Naive B cell (primary cell): ENCODE data around the gene RPLP2. TPM values are rescaled to one million over a fixed set of nuclear protein-coding genes. Genes with fewer than 3 reads are reported as not detected.
A peak's percentile ranks its signal among the peaks of the same experiment; 100 is the strongest.

Experiments
- ATAC-seq, 2 donors: fragments of 150-1000 bp; cut with Tn5 transposase; 2 replicates each; pipeline ENCODE4 v1.10.0; 2021; ENCODE audit warnings: low read depth in 2 of 2, mild to moderate bottlenecking in 2 of 2, moderate library complexity in 2 of 2
- DNase-seq: peaks from one replicate; pipeline ENCODE4 v3.0.0; 2022
- H3K27ac Mint-ChIP-seq, 6 donors: one replicate each; pipeline ENCODE4 v1.8.0; 2020 to 2022; ENCODE audit warnings: mild to moderate bottlenecking in 6 of 6, mixed read lengths in 6 of 6, moderate library complexity in 5 of 6, inconsistent platforms in 2 of 6
- H3K27me3 Mint-ChIP-seq, 3 donors: one replicate each; pipeline ENCODE4 v1.8.0; 2021 to 2022; ENCODE audit warnings: mixed read lengths in 3 of 3, mild to moderate bottlenecking in 1 of 3
- H3K36me3 Mint-ChIP-seq, 2 donors: one replicate each; pipeline ENCODE4 v1.8.0; 2020 to 2022; ENCODE audit warnings: mixed read lengths in 2 of 2, inconsistent platforms in 1 of 2, mild to moderate bottlenecking in 1 of 2
- H3K4me1 Mint-ChIP-seq, 3 donors: one replicate each; pipeline ENCODE4 v1.8.0; 2020 to 2022; ENCODE audit warnings: mixed read lengths in 3 of 3, inconsistent platforms in 1 of 3, mild to moderate bottlenecking in 1 of 3, moderate library complexity in 1 of 3
- H3K4me3 Mint-ChIP-seq, 8 donors: one replicate each; pipeline ENCODE4 v1.8.0; 2020 to 2022; ENCODE audit warnings: mild to moderate bottlenecking in 8 of 8, mixed read lengths in 8 of 8, moderate library complexity in 8 of 8, inconsistent platforms in 2 of 8
- H3K9me3 Mint-ChIP-seq, 7 donors: one replicate each; pipeline ENCODE4 v1.8.0; 2020 to 2022; ENCODE audit warnings: mixed read lengths in 7 of 7, mild to moderate bottlenecking in 5 of 7, inconsistent platforms in 2 of 7, moderate library complexity in 1 of 7
- polyA plus RNA-seq, 6 donors: library from polyadenylated mRNA; unstranded; fragments of 300-500 nt; fragmentation: Illumina TruSeq; gene quantifications; one replicate each; pipeline ENCODE4 v1.2.3, GENCODE V29; 2021; ENCODE audit warnings: low read depth in 6 of 6

RPLP2 gene
- polyA plus RNA-seq, 6 donors from 2014 or later: 1,447 to 3,573 (median 3,150) TPM

DNA sequence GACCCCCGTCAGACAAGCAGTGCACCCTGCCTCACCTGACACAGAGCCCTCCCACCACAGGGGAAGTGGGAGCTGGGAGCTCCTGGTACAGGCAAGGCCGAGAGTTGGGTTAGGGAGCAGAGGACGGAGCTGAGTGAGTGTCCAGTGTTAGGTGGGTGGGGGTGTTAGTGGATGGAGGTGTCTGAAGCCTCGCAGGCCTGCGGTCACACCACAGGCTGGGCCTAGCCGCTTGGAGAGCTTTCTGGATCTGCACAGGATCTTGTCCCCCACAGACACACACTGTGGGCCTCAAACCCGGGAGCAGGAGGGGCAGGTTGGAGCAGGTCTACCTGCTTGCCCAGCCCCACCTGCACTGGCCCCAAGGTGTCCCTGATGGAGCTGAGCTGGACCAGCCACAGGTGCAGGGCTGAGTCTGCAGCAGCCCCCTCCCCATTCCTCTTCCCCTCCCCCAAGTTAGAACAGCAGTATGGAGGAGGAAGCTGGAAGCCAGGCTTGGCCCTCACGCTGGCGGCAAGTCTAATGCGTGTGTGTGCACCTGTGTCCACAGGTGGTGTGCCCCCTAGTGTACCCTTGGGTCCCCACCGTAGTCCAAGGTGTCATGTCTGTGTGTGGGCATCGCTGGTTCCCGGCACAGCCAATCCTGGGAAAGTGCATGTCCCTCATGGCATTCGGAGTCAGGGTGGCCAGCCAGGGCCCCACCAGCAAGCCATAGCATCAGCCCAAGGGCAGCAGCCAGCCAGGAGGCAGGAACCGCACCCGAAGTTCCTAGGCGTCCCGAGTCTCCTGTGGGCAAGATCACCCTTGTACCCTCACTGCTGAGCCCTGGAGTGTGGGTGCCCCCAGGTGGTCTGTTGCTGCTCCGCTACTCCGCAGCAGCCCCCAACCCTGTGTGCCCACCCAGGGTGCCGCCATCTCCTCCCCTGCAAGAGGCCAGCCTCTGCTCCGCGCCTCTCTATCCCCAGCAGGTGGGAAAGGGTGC, 30.5 kb upstream of the RPLP2 start:
- peak overlapping the region in 1 of 6 donors; percentile 87 for H3K27ac Mint-ChIP-seq
- H3K4me3 Mint-ChIP-seq: peak overlapping the region; percentile 16 to 94 (median 70)
- no peaks in the 10 kb centered on the region for H3K9me3 Mint-ChIP-seq
- no peaks in the 10 kb centered on the region for H3K27me3 Mint-ChIP-seq
- ATAC-seq (no peak), DNase-seq (no peak)
- H3K36me3 Mint-ChIP-seq: no peaks in the 10 kb centered on the region
- peaks cover 8 to 35% (median 32%) of the 10 kb centered on the region in 3 donors for H3K4me1 Mint-ChIP-seq

DNA sequence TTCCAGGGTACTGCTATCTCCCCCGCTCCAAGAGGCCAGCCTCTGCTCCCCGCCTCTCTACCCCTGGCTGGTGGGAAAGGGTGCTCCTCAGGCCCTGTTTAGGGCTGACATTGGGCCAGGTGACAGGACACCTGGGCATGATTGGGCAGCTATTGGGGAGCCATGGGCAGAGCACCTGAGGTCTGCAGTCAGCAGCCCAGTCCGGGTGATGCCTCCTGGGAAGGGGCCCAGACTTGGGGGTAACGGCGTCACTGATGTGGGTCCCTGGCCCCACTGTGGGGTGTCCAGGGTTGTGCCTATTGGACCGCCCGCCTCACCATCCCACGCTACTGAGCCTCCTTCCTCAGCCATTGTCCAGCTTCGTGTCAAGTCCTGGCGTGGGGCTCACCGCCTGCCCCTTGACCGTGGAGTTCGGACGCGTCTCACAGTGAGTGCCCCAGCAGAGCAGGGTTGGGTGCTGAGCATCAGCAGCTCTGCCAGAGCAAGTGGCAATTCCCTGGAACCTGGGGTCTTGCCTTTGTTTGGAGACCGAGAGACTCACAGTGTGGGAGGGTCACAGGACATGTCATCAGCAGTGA, 29.7 kb upstream of the RPLP2 start:
- H3K27ac Mint-ChIP-seq: no peak overlapping the region

DNA sequence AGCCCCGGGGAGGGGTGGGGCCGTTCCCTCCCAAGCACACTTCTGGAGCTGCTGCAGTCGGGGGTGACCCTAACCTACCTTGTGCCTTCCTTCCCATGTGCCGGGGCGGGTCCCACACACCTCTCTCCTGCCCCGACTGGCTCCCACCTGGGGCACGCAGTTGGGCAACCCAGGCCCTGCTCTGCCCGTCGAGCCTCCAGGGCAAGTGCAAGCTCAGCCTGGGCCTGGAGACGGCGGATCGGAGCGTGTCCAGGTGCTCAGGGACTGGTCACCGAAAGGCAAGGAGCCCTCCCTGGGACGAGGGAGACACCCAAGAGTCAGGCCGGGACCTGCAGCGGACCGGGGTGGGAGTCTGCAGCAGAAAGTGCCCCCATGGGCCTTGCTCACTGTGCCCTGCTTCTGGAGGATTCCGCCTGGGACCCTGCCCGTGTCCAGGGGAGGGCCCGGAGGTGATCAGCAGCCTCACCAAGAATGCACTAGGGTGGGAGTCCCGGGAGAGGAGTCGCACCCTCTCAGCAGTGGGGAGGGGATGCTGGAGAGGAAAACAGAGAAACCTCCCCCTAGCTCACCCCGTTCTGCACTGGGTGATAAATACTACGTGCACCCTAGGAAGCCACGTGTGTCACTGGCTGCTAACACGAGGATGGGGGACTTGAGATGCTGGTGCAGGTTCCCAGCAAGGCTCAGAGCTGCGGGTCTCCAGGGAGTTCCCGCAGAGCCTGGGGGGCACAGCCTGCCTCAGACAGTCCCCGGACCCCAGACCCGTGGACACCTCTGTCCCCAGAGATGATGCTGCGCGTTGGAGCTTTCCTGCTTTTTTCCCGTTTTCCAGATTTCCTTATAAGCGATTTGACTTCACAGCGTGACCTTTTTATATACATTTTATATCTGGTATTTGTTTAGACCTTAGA, 27.2 kb upstream of the RPLP2 start:
- H3K36me3 Mint-ChIP-seq: no peaks in the 10 kb centered on the region
- H3K9me3 Mint-ChIP-seq: no peaks in the 10 kb centered on the region
- H3K4me3 Mint-ChIP-seq: no peak overlapping the region
- ATAC-seq (no peak), DNase-seq (no peak)
- H3K4me1 Mint-ChIP-seq: peaks cover 4 to 18% (median 16%) of the 10 kb centered on the region in 3 donors
- H3K27ac Mint-ChIP-seq: no peak overlapping the region
- no peaks in the 10 kb centered on the region for H3K27me3 Mint-ChIP-seq

More for the DNA sequence above, 29.7 kb upstream of the RPLP2 start:
- no peaks in the 10 kb centered on the region for H3K27me3 Mint-ChIP-seq
- H3K4me1 Mint-ChIP-seq: peaks cover 8 to 28% (median 27%) of the 10 kb centered on the region in 3 donors
- H3K9me3 Mint-ChIP-seq: no peaks in the 10 kb centered on the region
- ATAC-seq (no peak), DNase-seq (no peak)
- H3K4me3 Mint-ChIP-seq: peak overlapping the region in 4 of 8 donors; percentile 50 to 76 (median 62)
- no peaks in the 10 kb centered on the region for H3K36me3 Mint-ChIP-seq

DNA sequence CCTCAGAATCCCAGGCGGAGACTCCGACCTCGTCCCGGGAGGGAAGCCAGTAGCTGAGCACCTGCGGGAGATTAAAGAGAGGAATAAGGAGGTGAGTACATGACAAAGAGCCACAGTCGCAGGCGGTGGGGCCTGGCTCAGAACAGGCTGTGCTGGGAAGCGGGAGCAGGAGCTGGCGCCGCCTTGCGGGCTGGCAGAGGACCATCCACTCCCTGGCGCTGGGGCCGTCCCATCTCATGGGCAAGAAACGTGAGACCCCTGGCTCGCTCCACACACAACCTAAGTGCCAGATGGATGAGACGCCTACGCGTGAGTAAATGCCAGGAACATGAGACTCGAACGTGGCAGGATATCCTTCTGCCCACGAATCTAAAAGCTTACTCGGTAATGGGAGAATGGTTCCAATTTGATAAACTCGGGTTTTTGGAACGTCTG, 26.2 kb upstream of the RPLP2 start:
- H3K4me1 Mint-ChIP-seq: peaks cover 4 to 26% (median 18%) of the 10 kb centered on the region in 3 donors
- no peaks in the 10 kb centered on the region for H3K9me3 Mint-ChIP-seq
- ATAC-seq (peak in 1 of 2 donors; percentile 81), DNase-seq (no peak)
- no peaks in the 10 kb centered on the region for H3K27me3 Mint-ChIP-seq
- peak overlapping the region in 2 of 8 donors; percentile 32 to 40 for H3K4me3 Mint-ChIP-seq
- H3K36me3 Mint-ChIP-seq: no peaks in the 10 kb centered on the region
- H3K27ac Mint-ChIP-seq: peak overlapping the region in 1 of 6 donors; percentile 53

DNA sequence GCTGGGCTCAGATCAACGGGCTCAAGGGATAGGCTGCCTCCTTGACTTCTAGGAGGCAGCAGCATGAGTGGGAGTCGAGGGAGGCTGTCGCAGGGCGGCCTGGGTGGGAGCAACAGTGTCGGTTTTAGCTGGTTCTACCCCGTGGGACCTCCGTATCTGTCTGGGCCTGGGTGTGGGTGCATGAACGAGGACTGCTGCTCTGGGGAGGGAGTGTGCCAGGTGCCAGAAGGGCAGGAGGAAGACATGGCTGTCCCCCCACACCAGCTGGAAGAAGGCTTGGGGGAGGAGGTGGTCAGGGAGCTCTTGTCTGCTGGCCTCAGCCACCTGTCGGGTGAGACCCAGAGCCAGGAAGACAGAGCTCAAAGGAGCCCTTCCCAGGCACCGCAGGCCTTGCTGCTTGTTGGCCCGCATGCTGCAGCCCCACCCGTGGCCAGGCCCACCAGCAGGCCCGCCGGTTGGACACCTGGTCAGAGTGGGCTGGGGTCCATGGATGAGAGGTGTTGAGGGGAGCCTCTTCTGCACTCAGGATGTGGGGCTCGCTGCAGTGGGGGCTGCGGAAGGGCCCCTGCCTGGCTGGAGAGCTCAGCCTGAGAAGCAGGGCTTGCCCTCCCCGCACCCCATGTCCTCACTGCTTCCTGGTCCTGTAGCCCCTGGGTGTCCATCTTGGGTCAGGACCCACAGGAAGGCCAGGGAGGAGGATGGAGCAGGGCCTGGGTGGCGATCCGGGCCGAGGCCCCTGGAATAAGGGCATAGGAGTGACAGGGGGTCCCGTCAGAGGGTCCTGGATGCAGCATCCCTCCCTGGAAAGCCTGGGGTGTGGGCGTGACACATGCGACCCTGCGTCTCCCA, 23.3 kb upstream of the RPLP2 start:
- Mint-ChIP-seq H3K27me3 (no peaks in the 10 kb centered on the region), H3K4me3 (peak overlapping the region in 1 of 8 donors; percentile 70), H3K9me3 (no peaks in the 10 kb centered on the region), H3K36me3 (no peaks in the 10 kb centered on the region), H3K27ac (no peak overlapping the region), H3K4me1 (peaks cover 0 to 17% (median 11%) of the 10 kb centered on the region in 3 donors)
- DNase-seq (no peak), ATAC-seq (no peak)

DNA sequence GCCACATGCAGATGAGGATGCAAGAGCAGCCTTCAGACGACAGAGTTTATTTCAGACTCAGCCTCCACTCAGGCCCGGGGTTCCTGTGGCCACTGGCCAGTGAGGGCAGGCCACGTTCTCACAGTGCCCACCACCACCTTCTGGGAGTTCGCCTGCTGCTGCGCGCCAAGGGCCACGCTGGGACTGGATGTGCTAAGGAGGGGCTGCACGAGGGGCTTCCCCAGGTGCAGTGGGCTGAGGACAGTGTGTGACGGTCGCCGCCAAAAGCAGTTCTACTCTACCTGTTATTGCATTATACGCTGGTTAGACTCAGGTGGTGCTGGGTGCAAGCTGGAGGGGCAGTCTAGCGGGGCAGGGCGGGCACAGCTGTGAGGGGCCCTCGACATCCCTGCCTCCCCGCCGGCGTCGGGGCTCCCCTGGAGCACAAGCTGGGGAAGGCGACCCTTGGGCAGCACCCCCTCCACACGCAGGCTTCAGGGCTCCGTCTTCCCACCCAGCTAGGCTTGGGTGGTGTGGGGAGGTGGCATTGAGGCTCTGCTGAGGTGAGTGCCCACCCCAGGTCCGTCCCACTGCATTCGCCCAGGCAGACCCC, 22.6 kb upstream of the RPLP2 start:
- no peaks in the 10 kb centered on the region for H3K27me3 Mint-ChIP-seq
- no peak overlapping the region for H3K27ac Mint-ChIP-seq
- H3K9me3 Mint-ChIP-seq: no peaks in the 10 kb centered on the region
- H3K36me3 Mint-ChIP-seq: no peaks in the 10 kb centered on the region
- peaks cover 0 to 17% (median 11%) of the 10 kb centered on the region in 3 donors for H3K4me1 Mint-ChIP-seq
- DNase-seq (no peak), ATAC-seq (no peak)
- no peak overlapping the region for H3K4me3 Mint-ChIP-seq

DNA sequence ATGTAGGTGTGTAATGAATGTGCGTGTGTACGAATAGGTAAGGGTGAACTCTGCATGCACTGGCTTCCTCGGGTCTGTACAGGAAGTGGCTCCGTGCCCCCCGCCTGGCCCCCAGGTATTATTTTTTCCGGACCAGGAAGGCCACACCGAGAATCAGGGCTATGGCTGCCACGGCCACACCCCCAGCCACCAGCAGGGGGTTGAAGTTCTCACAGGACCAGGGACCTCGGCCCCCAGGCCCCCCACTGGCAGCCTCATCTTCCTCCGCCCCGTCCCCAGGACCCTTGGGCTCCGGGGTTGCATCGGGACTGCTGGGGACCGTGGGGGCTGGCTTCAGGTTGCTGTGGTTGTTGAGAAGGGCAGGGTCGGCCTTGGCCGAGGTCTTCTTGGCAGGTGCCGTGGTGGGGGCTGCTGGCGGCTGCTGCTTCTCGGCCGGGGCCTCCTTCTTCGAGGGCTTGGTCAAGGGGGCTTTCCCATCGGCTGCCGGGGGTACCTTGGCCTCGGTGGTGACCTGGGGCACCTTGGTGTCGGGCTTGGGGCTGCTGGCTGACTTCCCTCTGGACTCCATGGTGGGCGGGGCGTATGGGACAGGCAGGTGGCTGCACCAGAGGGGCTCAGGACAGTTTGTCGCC, 21.6 kb upstream of the RPLP2 start:
- Mint-ChIP-seq H3K36me3 (no peaks in the 10 kb centered on the region), H3K4me1 (peaks cover 0 to 17% (median 9%) of the 10 kb centered on the region in 3 donors), H3K27me3 (no peaks in the 10 kb centered on the region), H3K9me3 (no peaks in the 10 kb centered on the region), H3K27ac (no peak overlapping the region), H3K4me3 (no peak overlapping the region)
- ATAC-seq (no peak), DNase-seq (no peak)

DNA sequence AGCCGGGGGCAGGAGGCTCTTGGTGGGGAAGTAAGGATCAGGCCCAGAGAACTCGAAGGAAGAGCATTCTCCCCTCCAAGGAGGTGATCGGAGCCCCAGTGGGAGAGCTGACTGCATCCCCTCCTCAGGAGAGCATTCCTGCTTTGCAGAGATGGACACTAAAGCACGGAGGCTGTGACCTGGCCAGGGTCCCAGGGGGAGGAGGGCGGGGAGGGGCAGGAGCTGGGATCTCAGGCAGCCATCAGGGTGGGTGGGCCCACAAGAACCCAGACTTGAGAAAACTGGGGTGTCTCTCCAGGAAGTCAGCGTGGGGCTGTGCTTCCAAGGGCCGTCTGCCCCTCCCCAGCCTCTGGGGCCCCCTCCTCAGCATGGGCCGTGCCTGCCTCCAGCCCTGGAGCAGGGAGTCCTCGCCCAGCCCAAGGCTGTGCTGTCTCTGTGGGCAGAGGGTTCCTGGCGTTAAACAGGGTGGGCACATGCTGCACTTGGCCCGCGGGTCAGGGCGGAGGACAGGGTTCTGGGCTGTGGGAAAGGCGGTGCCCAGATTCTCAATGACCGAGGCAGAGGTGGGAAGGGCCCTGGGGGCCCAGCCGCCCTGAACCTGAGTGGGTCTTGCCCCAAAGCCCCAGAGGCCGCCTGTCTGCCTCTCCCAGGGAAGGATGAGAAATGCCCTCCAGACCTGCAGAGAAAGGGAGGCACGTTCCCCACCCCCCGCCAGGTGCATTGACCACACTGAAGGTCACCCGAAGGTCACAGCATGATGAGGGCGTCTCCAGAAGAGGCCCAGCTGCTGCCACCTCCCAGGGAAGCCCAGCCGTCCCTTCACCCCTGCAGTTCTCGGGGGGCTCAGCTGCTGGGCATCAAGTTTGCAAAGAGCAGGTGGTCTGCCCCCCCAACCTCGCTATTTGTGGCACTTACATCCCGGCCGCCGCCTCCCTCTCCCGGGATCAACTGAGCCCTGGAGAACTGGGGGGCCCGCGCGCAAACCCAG, 20.5 kb upstream of the RPLP2 start:
- DNase-seq (no peak), ATAC-seq (no peak)
- Mint-ChIP-seq H3K27me3 (no peaks in the 10 kb centered on the region), H3K4me1 (peaks cover 0 to 13% (median 3%) of the 10 kb centered on the region in 3 donors), H3K9me3 (no peaks in the 10 kb centered on the region), H3K4me3 (peak overlapping the region in 1 of 8 donors; percentile 29), H3K36me3 (no peaks in the 10 kb centered on the region), H3K27ac (peak overlapping the region in 1 of 6 donors; percentile 18)

DNA sequence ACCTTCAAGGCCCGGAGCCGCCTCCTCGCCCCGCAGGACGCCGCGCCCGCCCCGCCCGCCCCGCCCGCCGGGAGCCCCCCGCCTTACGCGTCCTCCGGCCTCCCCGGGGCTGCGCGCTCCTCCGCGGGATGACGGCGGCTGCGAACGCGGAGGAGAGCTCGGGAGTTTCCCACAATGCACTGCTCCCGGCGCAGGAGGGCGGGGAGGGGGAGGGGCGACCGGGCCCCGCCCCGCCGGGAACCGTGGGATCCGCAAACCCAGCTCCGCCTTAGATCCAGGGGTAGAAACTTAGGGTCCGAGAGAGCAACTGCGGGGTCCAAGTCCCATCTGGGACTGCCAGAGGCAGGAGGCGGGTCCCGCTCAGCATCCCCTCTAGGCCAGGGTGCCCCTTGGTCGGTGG, 19.8 kb upstream of the RPLP2 start, which contains the start of gene CEND1:
Gene CEND1 (minus strand): TSS at position 148 of the 400 bp plus-strand sequence. CDS start 1,514 bp downstream, outside the sequence.
- ATAC-seq: peak in 1 of 2 donors; percentile 25
- H3K4me3 Mint-ChIP-seq: peak within 1 kb of the TSS in 1 of 8 donors; percentile 29
- H3K36me3 Mint-ChIP-seq: no peaks in the 10 kb centered on the region
- no peak for DNase-seq
- H3K27me3 Mint-ChIP-seq: no peaks in the 10 kb centered on the region
- no peak within 1 kb of the TSS for H3K27ac Mint-ChIP-seq
- H3K9me3 Mint-ChIP-seq: no peaks in the 10 kb centered on the region
- peaks cover 0 to 13% (median 4%) of the 10 kb centered on the region in 3 donors for H3K4me1 Mint-ChIP-seq

DNA sequence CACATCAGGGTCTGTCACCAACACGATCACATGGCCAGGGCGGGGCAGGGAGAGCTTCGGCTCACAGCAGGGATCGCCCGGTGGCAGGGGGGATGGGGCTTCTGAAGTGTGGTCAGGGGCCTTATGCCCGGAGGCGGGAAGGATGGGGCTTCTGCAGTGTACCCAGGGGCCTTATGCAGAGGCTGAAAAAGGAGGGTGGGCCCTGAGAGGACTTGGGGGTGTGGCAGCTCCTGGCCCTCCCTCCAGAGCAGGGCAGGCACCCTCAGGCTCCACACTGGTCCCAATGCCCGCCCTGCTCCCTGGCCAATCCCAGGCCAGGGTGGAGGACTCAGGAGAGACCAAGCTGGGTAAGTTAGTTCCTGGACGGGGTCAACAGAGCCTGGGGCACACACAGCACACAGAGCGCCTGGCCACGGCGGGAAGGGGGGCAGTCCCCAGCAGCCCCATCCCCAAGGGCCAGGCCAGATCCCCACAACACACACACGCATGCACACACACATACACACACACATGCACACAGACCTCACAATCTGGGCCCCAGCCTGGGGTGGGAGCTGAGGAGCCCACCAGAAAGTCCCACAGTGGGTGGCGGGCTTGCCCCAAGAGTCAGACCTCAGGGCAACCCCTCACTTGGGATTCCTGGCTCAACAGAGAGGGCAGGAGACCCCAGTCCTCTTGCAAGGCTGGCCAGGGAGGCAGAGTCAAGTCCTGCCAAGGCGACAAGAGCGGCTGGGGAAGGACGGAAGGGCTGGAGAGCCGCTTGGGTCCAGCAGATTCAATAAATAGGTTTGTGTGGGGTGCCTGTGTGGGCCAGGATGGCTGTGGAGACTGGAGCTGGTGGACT, 18.8 kb upstream of the RPLP2 start:
- ATAC-seq (no peak), DNase-seq (no peak)
- no peaks in the 10 kb centered on the region for H3K36me3 Mint-ChIP-seq
- H3K4me3 Mint-ChIP-seq: no peak overlapping the region
- no peaks in the 10 kb centered on the region for H3K27me3 Mint-ChIP-seq
- H3K27ac Mint-ChIP-seq: peak overlapping the region in 1 of 6 donors; percentile 73
- no peaks in the 10 kb centered on the region for H3K9me3 Mint-ChIP-seq
- H3K4me1 Mint-ChIP-seq: peaks cover 2 to 14% (median 6%) of the 10 kb centered on the region in 3 donors
